Inflammatory macrophage treated with lipopolysaccharide for 4 hours (primary cell): ENCODE data around the gene NPEPL1.

ENCODE experiments used
- DNase-seq: peaks from one replicate; pipeline ENCODE4 v3.0.0-alpha.2; 2020

Gene NPEPL1

GRCh38 chr20:58657986-58658385 lies 34.6 kb upstream of the NPEPL1 start:
- no peak for DNase-seq

GRCh38 chr20:58658760-58659159 lies 33.8 kb upstream of the NPEPL1 start:
- no peak for DNase-seq

GRCh38 chr20:58659841-58660240 lies 32.8 kb upstream of the NPEPL1 start:
- no peak for DNase-seq

DNA sequence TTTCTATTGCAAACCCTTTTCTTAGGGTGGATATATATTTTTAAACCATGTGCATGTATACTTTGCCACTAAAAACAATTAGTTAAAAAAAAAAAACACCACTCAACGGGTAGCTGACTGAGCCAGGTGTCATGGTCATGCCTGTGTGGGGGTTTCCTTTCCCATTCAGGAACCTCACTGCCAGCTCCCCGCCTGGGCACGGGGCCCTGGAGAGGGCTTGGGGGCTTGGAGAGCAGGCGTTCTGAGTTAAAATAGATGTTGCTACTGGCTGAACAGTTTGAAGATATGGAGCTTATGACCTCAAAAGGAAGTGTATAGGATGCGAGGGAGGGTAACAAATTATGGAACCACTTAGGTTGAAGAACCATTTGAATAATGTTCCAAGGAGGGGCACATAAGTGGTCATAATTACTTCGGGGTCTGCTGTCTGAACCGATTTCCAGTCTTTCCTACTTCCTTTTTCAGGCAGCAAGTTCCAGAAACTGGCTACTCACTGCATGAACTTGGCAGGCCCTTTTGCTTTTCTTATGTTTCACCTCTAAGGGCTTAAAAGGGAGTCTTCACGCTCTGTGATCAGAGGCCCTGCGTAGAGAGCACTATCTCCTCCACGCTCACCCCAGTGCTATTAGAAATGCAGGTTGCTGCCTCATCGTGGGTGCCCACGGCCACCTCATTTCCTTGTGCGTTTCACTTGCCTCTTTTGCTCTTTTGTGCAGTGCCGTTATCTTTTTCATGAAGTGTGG lies 31.6 kb upstream of the NPEPL1 start:
- no peak for DNase-seq

- DNase-seq: no peak
Measured at GRCh38 chr20:58661598-58662473, 30.8 kb upstream of the NPEPL1 start.

GRCh38 chr20:58664331-58664730 lies 28.3 kb upstream of the NPEPL1 start:
- no peak for DNase-seq

DNA sequence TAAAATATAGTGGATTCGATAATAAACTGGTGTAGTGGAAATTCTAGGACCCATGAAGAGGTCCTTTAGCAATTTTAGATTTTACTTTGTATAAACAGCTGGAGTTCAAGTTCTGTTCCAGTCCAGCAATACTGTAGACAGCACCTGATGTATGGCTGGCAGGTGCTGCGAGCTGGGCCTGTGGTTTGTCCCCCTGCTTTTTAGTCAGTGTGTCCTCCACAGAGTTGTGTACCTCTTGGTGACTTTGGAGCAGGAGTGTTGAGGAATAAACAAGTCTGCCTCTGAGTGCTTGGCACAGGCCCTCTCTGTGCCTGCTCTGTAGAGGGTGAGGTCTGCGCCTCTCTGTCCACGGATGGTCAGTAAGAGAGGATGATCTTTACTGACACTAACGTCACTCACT lies 27.7 kb upstream of the NPEPL1 start:
- DNase-seq: no peak

DNA sequence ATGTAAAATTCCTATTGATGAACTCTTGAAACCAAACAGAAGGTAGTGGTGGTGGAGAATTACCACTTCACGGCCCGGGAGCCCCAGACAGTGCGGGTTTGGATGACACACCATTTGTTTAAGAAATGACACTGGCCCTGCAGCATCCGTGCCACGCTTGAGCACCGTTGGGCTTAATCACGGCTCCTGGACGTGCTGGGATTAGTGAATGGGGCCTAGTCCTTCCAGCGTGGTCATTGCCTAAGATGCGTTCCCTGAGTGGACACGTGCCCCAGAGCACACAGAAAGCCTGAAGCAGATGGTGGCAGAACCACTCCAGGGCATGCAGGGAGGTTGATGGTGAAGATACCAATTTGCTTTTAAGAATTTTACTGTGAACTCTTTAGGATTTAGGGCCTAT lies 27.0 kb upstream of the NPEPL1 start:
- no peak for DNase-seq

GRCh38 chr20:58666702-58667101 lies 25.9 kb upstream of the NPEPL1 start:
- peak; percentile 2 for DNase-seq

- DNase-seq: no peak
Measured at GRCh38 chr20:58667975-58668374, 24.6 kb upstream of the NPEPL1 start.

DNA sequence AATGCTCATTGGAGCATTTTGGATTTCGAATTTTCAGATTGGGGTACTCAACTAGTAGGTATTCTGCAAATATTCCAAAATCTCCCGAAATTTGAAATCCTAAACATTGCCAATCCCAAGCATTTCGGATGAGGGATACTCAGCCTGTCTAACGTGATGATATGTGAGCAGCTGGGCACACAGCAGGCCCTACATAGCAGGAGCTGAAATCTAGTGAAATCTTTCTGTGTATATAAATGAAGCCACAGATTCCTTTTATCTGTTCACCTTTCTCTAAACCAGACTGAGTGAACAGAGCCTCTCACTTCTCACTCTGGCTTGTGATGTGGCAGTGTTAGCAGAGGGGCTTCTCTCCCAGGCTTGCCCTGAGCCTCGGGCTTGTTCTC lies 23.7 kb upstream of the NPEPL1 start:
- no peak for DNase-seq

- no peak for DNase-seq
Measured at GRCh38 chr20:58669287-58670006, 23.2 kb upstream of the NPEPL1 start.

DNA sequence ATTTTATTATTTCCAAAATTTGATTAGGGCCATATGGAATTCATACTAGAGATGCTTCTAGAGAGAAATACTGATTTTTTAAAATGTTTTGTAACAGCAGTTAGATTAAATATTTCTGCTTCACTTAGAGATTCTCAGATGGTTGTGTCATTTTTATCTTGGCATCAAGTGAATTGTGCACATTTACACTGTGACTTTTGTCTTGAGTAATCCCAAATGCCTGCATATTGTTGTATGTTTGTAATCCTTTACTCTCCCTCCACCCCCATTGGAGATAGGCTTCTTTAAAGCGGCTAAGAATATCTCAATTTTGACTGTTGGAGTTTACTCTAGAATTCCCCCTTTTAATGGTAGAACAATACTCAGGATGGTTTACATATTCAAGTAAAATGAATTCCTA lies 22.5 kb upstream of the NPEPL1 start:
- DNase-seq: no peak

- DNase-seq: no peak
Measured at GRCh38 chr20:58670659-58671058, 21.9 kb upstream of the NPEPL1 start.

DNA sequence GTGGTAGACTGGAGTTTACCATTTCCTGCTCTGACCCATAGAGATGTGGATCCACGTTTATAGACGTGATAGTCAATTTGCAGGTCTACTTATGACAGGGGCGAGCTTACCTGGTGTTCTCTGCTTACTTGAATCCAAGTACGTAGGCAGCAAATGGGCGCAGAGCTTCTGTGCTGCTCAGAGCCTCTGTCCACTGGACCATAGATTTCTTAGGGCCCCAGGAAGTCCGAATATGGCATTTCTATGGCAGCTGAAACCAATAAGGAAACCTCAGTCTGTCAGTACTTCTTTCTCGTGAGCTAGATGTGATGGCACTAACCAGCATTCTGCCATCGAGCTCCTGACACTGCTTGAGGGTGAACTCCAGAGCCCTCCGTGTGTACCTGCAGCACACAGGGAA lies 19.5 kb upstream of the NPEPL1 start:
- DNase-seq: no peak

DNA sequence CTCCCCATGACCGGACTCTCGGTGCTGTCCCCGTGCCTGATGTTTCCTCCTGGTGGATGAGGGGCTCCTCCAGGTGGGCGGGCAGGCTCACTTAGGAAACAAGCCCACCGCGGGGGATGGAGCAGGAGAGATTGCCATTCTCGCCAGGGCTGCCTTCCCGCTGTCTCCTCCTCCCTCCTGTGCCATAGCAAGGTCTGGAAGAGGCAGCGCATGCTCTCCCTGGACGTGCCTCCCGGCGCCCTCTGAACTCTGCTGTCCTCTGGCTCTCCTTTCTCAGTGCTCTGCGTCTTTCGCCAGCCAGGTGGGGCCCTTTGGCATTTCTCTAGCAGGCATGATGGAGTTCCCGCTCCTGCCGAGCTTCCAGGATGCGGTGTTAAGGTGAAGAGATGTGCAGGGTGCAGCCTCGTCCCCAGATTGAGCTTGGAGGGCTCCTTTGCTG lies 17.4 kb upstream of the NPEPL1 start:
- no peak for DNase-seq

DNA sequence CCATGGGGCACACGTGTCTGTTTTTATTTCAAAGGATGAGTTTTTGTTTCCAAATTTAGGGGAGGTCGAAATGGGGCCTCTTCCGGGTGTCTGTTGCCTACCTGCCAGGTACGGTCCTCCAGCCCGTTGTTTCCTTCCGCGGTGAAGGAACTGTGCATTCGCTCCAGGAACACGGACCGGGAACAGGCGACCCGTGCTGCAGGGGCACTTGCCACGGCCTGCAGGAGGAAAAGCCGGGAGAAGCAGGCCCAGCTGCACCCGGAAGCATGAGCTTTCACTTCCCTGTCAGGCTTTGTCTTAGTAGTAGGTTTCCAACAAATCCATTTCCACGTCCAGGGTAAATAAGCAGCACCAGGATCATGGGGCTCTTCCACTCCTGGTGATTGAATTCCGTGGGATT lies 17.0 kb upstream of the NPEPL1 start:
- DNase-seq: no peak

DNA sequence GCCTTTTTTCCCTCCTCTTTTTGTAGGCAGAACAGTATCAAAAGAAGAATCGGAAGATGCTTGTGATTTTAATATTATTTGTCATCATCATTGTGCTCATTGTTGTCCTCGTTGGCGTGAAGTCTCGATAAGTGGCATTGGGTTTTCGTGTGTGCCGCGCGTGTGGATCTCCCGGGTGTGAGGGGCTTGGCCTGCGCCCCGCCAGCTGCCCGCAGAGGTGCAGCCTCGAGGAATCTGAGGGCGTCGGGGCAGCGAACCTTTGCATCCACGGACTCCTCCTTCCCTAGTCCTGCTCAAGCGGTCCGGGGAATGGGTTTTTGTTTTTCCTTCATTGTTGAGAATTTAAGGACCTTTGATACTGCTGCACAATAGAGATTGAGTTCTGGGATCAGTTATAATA lies 16.4 kb upstream of the NPEPL1 start:
- no peak for DNase-seq

- DNase-seq: no peak
Measured at GRCh38 chr20:58677079-58677604, 15.5 kb upstream of the NPEPL1 start.

- DNase-seq: no peak
Measured at GRCh38 chr20:58677808-58678207, 14.8 kb upstream of the NPEPL1 start.

DNA sequence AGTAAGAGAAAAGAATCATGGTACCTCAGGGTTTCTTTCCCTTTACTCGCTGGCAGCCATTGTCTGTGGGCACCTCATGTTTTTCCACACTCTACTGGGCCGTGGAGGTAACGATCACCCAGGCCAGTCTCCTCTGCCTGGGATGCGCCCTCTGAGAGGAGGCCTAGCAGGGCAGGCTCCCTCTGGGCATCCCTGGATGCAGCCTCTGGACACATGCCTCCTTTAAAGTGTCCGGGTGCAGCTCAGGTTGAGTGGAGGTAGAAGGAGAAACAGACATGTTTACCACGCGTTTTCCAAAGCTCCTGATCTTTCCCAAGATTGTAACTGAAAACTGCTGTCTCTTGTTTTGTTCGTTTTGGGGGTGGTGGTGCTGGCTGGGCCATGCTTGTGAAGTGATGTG lies 13.8 kb upstream of the NPEPL1 start:
- DNase-seq: no peak

DNA sequence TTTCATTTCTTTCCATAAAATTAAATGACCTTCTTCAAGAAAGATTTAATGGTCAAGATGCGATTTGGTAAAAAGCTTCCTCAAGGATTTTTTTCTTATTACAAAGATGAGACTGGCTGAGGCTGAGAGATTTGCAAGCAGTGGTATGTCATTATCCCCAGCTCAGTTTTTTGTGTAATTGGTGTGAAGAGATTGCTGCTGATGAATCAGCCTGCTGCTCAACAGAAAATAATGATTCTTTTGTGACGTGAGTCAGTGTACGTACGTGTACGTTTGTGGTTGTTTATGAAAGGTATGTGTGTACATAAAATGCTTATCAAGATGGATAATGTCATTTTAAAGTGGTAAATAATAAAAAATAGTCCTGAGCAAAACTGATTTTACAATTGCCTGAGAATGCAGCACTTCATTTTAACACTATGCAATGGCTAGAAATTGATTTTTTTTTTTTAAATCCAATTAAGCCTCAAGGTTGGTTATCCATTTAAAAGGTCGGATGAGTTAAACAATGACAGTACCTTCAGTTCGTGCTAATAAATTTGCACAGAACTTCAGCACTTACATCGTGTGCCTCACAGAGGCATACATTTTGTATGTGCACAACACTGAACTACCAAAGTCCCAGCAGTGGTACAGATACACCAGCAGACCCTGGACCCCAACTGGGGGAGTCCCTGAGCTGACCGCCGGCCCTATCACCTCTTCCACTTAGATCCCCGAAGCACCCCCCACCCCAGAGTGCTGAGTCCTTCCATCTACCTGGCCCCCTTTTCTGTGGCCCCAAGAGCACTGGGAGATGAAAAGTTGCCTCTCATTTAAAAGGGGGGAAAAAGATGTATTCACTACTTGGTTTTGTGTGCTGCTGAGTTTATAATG lies 9.7 kb upstream of the NPEPL1 start:
- DNase-seq: no peak
